ENCODE measurements around the gene CHRNA3. TPM values are rescaled to one million over a fixed set of nuclear protein-coding genes. Genes with fewer than 3 reads are reported as not detected.

Gene CHRNA3
- total and polyA plus RNA-seq, 2 donors (not counting 1 experiment from before 2014, with no cell fraction given) = not detected

- POLR2A ChIA-PET = interaction anchor here (0.6 kb wide), 1 partner anchor 361 kb away, joined by 8 read pairs; no protein-coding TSS in a partner anchor
- no peaks in the 10 kb centered on the region for H4K20me1 ChIP-seq (ENCODE audit: control insufficient read depth, insufficient read depth, low read length, poor library complexity, severe bottlenecking)
- no peak overlapping the region for H3K4me3 ChIP-seq (ENCODE audit: control extremely low read depth in 1 of 5, extremely low read depth in 1 of 5, insufficient read depth in 1 of 5, low read depth in 2 of 5, low read length in 4 of 5)
- CTCF ChIA-PET = interaction anchor here (1.2 to 1.4 kb wide), 2 partner anchors 104 to 117 kb away, joined by 3 read pairs; no protein-coding TSS in a partner anchor
- Mint-ChIP-seq H3K27ac (no peak overlapping the region), H3K4me3 (no peak overlapping the region), H3K9me3 (ENCODE audit: insufficient read depth) (peaks cover 3% of the 10 kb centered on the region), H3K27me3 (peaks cover 19% of the 10 kb centered on the region), H3K4me1 (no peaks in the 10 kb centered on the region)
- no peak overlapping the region for H2AFZ ChIP-seq (ENCODE audit: insufficient read depth, low read depth, low read length, poor library complexity, severe bottlenecking)
- no peak overlapping the region for H3K27ac ChIP-seq (ENCODE audit: low read length in 2 of 2)
- no peaks in the 10 kb centered on the region for H3K4me1 ChIP-seq (ENCODE audit: control insufficient read depth in 2 of 2, insufficient read depth in 2 of 2, low read length in 2 of 2)
- no peaks in the 10 kb centered on the region for H3K36me3 ChIP-seq (replicated peaks in 1 of 2; ENCODE audit: control extremely low read depth in 1 of 2, control insufficient read depth in 1 of 2, extremely low read depth in 1 of 2, insufficient read depth in 2 of 2, low read length in 1 of 2)
- no peaks in the 10 kb centered on the region for H3K79me2 ChIP-seq (ENCODE audit: control insufficient read depth, insufficient read depth, low read length)
- peaks cover 0 to 6% (median 0%) of the 10 kb centered on the region in 4 experiments for H3K27me3 ChIP-seq (replicated peaks in 1 of 4; ENCODE audit: control extremely low read depth in 1 of 4, control insufficient read depth in 3 of 4, insufficient read depth in 4 of 4, low read length in 3 of 4)
- H3K4me2 ChIP-seq (replicated peaks; ENCODE audit: low read depth, low read length, poor library complexity, severe bottlenecking) = no peak overlapping the region
- DNase-seq (no peak), ATAC-seq (ENCODE audit: low read depth) (no peak)
- peaks cover 0 to 16% (median 6%) of the 10 kb centered on the region in 3 donors for H3K9me3 ChIP-seq (ENCODE audit: control extremely low read depth in 1 of 3, control insufficient read depth in 2 of 3, insufficient read depth in 1 of 3, low read length in 2 of 3)
- no peak overlapping the region for H3K9ac ChIP-seq (ENCODE audit: low read length)
- no peak for TF ChIP-seq CTCF (IDR thresholded peaks at IDR 0.05)
- TF ChIP-seq EZH2 (IDR thresholded peaks at IDR 0.05; ENCODE audit: borderline replicate concordance, insufficient read depth, low read depth, low read length, poor library complexity, severe bottlenecking) = no peak
- intact Hi-C loops (cut with micrococcal nuclease) = loop anchor here (5.0 kb wide), 2 partner anchors 118 to 548 kb away; no protein-coding TSS in a partner anchor
- WGBS (ENCODE audit: insufficient coverage) = 97% methylated on average over 9 of the region's 12 CpGs
These were observed 13.7 kb upstream of the CHRNA3 start for GRCh38 chr15:78634210-78635145.

GRCh38 chr15:78633348-78633747 lies 12.6 kb upstream of the CHRNA3 start:
- H3K4me3 Mint-ChIP-seq = no peak overlapping the region
- H3K27ac Mint-ChIP-seq = no peak overlapping the region
- Histone ChIP-seq H3K27me3 (replicated peaks in 1 of 4; ENCODE audit: control extremely low read depth in 1 of 4, control insufficient read depth in 3 of 4, insufficient read depth in 4 of 4, low read length in 3 of 4) (peaks cover 0 to 4% (median 0%) of the 10 kb centered on the region in 4 experiments), H3K9ac (ENCODE audit: low read length) (no peak overlapping the region), H4K20me1 (ENCODE audit: control insufficient read depth, insufficient read depth, low read length, poor library complexity, severe bottlenecking) (no peaks in the 10 kb centered on the region), H2AFZ (ENCODE audit: insufficient read depth, low read depth, low read length, poor library complexity, severe bottlenecking) (no peak overlapping the region), H3K36me3 (replicated peaks in 1 of 2; ENCODE audit: control extremely low read depth in 1 of 2, control insufficient read depth in 1 of 2, extremely low read depth in 1 of 2, insufficient read depth in 2 of 2, low read length in 1 of 2) (no peaks in the 10 kb centered on the region), H3K4me2 (replicated peaks; ENCODE audit: low read depth, low read length, poor library complexity, severe bottlenecking) (no peak overlapping the region), H3K9me3 (ENCODE audit: control extremely low read depth in 1 of 3, control insufficient read depth in 2 of 3, insufficient read depth in 1 of 3, low read length in 2 of 3) (peaks cover 0 to 16% (median 6%) of the 10 kb centered on the region in 3 donors), H3K4me1 (ENCODE audit: control insufficient read depth in 2 of 2, insufficient read depth in 2 of 2, low read length in 2 of 2) (no peaks in the 10 kb centered on the region), H3K27ac (ENCODE audit: low read length in 2 of 2) (no peak overlapping the region), H3K79me2 (ENCODE audit: control insufficient read depth, insufficient read depth, low read length) (no peaks in the 10 kb centered on the region), H3K4me3 (ENCODE audit: control extremely low read depth in 1 of 5, extremely low read depth in 1 of 5, insufficient read depth in 1 of 5, low read depth in 2 of 5, low read length in 4 of 5) (no peak overlapping the region)
- no peaks in the 10 kb centered on the region for H3K4me1 Mint-ChIP-seq
- POLR2A ChIA-PET = no interaction called here
- CTCF ChIA-PET = interaction anchor here (0.6 to 1.2 kb wide), 2 partner anchors 62 to 105 kb away, joined by 3 to 5 read pairs; no protein-coding TSS in a partner anchor
- intact Hi-C loops (cut with micrococcal nuclease) = no loop called here
- WGBS (ENCODE audit: insufficient coverage) = 71% methylated on average over 1 of the region's 2 CpGs
- H3K27me3 Mint-ChIP-seq = peaks cover 23% of the 10 kb centered on the region
- no peak for DNase-seq
- peaks cover 3% of the 10 kb centered on the region for H3K9me3 Mint-ChIP-seq (ENCODE audit: insufficient read depth)
- no peak for TF ChIP-seq CTCF (IDR thresholded peaks at IDR 0.05)
- no peak for TF ChIP-seq EZH2 (IDR thresholded peaks at IDR 0.05; ENCODE audit: borderline replicate concordance, insufficient read depth, low read depth, low read length, poor library complexity, severe bottlenecking)
- ATAC-seq (ENCODE audit: low read depth) = no peak
